Measurements from ENCODE around the gene PLEK.
"Not testable (repeated sequence)": the region's sequence is repeated elsewhere in the genome, so short reads cannot be mapped to it uniquely, and the experiment has no call there.

The PLEK gene

DNA sequence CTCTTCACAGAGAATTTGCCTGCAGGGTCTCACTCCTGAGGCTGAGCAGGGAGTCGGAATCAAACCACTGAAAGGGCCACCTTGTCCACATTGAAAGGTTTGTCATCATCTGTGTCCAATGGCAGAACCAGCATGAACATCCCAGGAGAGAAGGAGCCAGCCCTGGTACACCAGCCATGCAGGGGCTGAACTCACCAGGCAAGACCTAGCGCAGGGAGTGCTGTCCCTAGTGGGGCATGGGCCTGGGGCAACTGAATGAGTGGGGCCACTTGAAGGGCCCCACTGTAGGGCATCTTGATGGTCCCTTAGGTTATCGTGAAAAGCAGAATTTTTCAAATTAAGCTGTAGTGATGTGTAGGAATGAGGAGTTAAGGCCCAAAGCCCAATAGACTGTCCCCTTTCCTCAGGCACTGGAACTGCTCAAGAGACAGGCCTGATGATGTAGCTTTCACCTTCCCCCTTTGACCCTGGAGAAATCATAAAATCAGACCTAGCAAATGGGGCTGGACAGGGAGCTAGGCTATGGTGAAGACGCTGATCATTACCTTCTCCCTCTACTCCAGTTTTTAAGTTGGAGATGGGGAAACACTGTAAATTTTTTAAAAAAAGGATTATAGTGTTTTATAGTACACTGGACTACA lies 8.4 kb upstream of the PLEK start:
- no peak for DNase-seq

GRCh38 chr2:68357605-68358337 lies 7.3 kb upstream of the PLEK start:
- DNase-seq = peak; percentile 36

GRCh38 chr2:68359889-68360288 lies 5.2 kb upstream of the PLEK start:
- DNase-seq = no peak

DNA sequence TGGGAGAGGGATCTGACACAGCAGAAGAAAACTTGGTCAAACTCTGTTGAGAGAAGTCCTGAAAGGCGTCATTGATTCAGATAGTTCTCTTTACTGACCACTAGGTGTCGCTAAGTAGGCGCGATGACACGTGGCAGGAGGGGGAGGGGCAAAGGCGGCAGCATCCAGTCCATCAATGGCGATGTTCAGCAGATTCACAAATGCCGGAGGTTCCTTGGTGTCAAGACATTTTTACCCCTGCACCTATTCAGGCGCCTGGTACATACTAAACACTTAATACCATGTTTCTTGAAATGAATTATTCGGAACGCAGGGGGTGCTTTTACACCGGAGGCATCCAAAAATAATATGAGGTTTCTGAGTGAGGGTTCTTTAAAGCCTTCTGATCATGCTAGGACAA lies 3.0 kb upstream of the PLEK start:
- DNase-seq = peak; percentile 86

GRCh38 chr2:68362749-68363148 lies 2.3 kb upstream of the PLEK start:
- no peak for DNase-seq

DNA sequence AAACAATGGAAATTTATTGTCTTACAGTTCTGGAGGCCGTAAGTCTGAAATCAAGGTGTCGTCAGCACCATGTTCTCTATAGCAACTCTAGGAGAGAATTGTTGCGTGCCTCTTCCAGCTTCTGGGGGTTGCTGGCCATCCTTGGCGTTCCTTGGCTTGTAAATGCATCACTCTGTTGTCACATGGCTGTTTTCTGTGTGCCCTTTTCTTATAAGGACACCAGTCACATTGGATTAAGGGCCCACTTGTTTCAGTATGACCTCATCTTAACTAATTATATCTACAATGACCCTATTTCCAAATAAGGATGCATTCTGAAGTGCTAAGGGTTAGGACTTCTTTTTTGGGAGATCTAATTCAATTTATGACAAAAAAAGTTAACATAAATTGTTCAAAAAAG lies 1.4 kb upstream of the PLEK start:
- DNase-seq = no peak

- DNase-seq = peak; percentile 37
These were observed 1.0 kb downstream of the PLEK start for GRCh38 chr2:68366083-68366560.

DNA sequence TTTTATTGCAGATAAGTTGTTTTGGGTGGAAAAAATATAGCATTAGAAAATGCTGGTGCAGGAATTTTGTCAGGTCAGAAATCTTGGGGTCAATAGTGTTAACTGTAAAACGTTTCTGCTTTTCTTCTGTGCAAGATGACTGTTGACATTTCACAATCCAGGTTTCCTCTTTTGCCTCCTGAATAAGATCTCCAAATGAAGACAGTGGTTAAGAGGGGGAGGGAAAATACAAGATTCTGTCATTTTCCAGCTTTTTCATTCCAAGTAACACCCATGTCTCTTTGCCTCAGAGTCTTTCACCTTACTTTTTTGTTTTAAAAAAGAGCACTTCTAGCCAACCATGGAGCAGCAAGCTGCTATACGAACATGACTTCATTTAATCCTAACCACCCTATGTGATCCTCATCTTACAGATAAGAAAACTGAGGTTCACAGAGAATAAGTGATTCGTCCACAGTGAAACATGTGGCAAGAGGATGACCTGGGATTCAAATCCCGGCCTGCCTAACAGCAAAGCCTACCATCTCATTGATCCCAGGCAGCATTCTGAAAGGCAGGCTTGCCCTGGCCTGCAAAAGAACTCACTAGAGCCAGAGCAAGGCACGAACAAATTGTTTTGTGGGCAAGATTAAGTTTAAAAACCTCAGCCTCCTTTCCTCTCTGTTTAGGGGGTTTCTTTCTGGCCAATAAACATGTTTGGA lies 3.0 kb downstream of the PLEK start:
- DNase-seq = no peak

DNA sequence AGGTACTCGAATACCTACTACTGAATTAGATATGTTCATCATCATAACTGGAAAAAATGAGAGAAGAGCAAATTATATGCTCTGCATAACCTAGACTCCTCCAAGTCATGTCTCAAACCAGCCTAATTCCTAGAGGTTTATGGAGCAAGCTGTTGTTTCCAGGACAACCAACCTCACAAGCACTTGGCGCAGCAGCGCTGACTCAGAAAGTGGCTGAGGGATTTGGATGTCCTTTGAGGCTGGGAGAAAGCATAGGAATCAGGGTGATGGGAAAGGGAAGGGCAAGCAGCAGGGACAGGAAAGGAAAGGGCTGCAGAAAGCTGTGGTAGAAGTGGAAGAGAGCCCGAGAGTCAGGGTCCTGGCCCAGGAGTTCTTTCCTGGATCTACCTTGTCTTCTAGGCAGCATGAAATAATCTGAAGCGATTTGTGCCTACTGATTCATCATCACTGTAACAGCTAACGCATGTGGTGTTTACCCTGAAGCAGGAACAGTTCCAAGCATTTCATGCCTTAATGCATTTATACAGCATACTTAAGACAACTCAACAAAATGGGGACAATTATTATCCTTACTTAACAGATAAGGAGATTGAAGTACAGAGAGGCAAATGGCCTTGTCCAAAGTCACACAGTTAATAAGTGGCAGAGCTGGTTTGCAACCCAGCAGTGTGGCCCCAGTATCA lies 3.7 kb downstream of the PLEK start:
- no peak for DNase-seq

DNA sequence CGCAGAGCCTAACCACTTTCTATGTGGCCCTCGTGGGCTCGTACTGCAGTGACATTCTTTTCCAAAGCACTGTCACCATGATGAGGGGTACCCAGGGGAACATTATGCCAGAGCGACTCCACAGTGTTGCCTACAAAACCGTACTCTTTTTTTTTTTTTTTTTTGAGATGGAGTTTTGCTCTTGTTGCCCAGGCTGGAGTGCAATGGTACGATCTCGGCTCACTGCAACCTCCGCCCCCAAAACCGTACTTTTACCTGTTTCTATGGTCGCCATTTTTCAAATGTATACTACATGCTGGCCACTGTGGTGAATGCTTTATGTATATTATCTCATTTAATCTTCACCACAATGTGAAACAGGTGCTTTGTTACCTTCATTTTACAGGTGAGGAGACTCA lies 4.3 kb downstream of the PLEK start:
- no peak for DNase-seq

- DNase-seq = no peak
These were observed 6.1 kb downstream of the PLEK start for GRCh38 chr2:68371138-68371537.

GRCh38 chr2:68371581-68371980 lies 6.5 kb downstream of the PLEK start:
- peak; percentile 37 for DNase-seq

GRCh38 chr2:68372485-68372884 lies 7.4 kb downstream of the PLEK start:
- DNase-seq = no peak

- no peak for DNase-seq
These were observed 9.1 kb downstream of the PLEK start for GRCh38 chr2:68374184-68374583.

DNA sequence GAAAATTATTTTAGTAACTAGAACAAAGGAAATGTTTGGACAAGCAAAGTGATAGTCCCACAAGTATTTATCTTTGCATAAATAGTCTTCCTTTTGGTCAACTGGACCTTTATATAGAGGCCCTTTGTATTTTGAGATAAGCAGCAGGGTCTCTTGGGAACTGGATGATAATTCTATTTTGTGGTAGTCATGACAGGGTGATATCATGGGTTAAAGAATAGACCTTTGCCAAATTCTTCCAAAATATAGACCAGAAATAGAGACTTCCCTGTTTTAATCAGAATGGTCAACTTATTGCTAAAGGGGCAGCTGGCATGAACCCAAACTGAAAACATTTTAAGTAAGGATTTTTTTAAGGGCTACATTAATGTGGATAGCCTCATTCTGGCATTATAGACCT lies 10.5 kb downstream of the PLEK start:
- no peak for DNase-seq

GRCh38 chr2:68377137-68377780 lies 12.2 kb downstream of the PLEK start:
- no peak for DNase-seq

- DNase-seq = not testable (repeated sequence)
These were observed 13.7 kb downstream of the PLEK start for GRCh38 chr2:68378779-68379178.

- DNase-seq = peak; percentile 61
These were observed 14.2 kb downstream of the PLEK start for GRCh38 chr2:68379184-68379708.

- no peak for DNase-seq
These were observed 18.7 kb downstream of the PLEK start for GRCh38 chr2:68383778-68384177.

- DNase-seq = no peak
These were observed 19.5 kb downstream of the PLEK start for GRCh38 chr2:68384485-68385107.

- peak; percentile 62 for DNase-seq
These were observed 20.3 kb downstream of the PLEK start for GRCh38 chr2:68385220-68385906.

GRCh38 chr2:68385907-68386287 lies 20.8 kb downstream of the PLEK start:
- DNase-seq = no peak
